Measurements from ENCODE around the gene CHRNA4. TPM values are rescaled to one million over a fixed set of nuclear protein-coding genes. Genes with fewer than 3 reads are reported as not detected.

Gene CHRNA4
- total and polyA plus RNA-seq, 2 of the 13 experiments (the other 11 are each of a cell fraction or from before 2014, with no cell fraction given) = not detected

DNA sequence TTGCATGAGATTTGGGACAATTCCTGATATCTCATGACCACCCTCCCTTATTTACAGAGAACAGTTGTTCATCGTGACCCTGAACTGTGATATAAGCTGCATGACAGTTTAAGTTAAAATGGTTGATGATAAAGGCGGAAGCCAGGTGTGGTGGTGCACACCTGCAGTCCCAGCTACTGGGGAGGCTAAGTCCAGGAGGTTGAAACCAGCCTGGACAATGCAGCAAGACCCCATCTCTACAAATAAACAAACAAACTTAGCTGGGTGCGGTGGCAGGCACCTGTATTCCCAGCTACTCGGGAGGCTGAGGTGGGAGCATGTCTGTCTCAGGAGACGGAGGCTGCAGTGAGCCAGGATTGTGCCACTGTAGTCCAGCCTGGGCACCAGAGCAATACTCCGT, 44.1 kb downstream of the CHRNA4 start:
- Histone ChIP-seq H3K4me2 (ENCODE audit: low read depth, low read length) (no peak overlapping the region), H3K27ac (ENCODE audit: extremely low read length, insufficient read depth, low read length) (no peak overlapping the region), H3K79me2 (ENCODE audit: insufficient read depth, low read length) (no peaks in the 10 kb centered on the region), H2AFZ (ENCODE audit: low read length) (no peak overlapping the region), H3K4me3 (replicated peaks in 1 of 3; ENCODE audit: insufficient read depth in 1 of 3, low read depth in 2 of 3, low read length in 3 of 3) (no peak overlapping the region), H3K9me3 (ENCODE audit: low read length) (no peaks in the 10 kb centered on the region), H3K4me1 (ENCODE audit: insufficient read depth, low read length) (no peaks in the 10 kb centered on the region), H3K9ac (ENCODE audit: insufficient read depth, low read depth, low read length) (no peak overlapping the region), H3K36me3 (replicated peaks in 1 of 2; ENCODE audit: control insufficient read depth in 1 of 2, insufficient read depth in 2 of 2, low read length in 2 of 2) (no peaks in the 10 kb centered on the region), H4K20me1 (ENCODE audit: insufficient read depth, low read length) (peaks cover 5% of the 10 kb centered on the region; the same call in 1 of the 2 replicates), H3K27me3 (ENCODE audit: control insufficient read depth in 1 of 2, insufficient read depth in 2 of 2, low read length in 2 of 2) (peaks cover 11 to 55% of the 10 kb centered on the region in 2 experiments; a peak in 4 of 5 replicates)
- ATAC-seq (no peak), FAIRE-seq (no peak), DNase-seq (ENCODE audit: low spot score) (no peak)
- in situ Hi-C loops (cut with HindIII; ENCODE audit: extremely low pct_ligation_motif_present, low pct_unique_long_range_greater_than_20kb) (no loop called here), intact Hi-C loops (cut with micrococcal nuclease; ENCODE audit: unreplicated experiment) (no loop called here)
- 54% methylated on average over 6 of the region's 6 CpGs for WGBS (ENCODE audit: low lambda C conversion rate)
- CTCF ChIA-PET (ENCODE audit: low intra/inter-chr PET ratio, low total read pairs) = no interaction called here
- POLR2A ChIA-PET = no interaction called here
- BruUV-seq (replicated peaks) = no TSS peak
- no peak for TF ChIP-seq ZBTB8A (CRISPR knock-in tag; IDR thresholded peaks at IDR 0.05; ENCODE audit: borderline replicate concordance, low read depth)
- TF ChIP-seq ZNF235 (CRISPR knock-in tag; IDR thresholded peaks at IDR 0.05; ENCODE audit: borderline replicate concordance) = no peak
- TF ChIP-seq, protein P1, sequence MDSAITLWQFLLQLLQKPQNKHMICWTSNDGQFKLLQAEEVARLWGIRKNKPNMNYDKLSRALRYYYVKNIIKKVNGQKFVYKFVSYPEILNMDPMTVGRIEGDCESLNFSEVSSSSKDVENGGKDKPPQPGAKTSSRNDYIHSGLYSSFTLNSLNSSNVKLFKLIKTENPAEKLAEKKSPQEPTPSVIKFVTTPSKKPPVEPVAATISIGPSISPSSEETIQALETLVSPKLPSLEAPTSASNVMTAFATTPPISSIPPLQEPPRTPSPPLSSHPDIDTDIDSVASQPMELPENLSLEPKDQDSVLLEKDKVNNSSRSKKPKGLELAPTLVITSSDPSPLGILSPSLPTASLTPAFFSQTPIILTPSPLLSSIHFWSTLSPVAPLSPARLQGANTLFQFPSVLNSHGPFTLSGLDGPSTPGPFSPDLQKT (CRISPR knock-in tag; IDR thresholded peaks at IDR 0.05; ENCODE audit: borderline replicate concordance) = no peak
- TF ChIP-seq ZNF121 (CRISPR knock-in tag; IDR thresholded peaks at IDR 0.05) = peak; percentile 79

DNA sequence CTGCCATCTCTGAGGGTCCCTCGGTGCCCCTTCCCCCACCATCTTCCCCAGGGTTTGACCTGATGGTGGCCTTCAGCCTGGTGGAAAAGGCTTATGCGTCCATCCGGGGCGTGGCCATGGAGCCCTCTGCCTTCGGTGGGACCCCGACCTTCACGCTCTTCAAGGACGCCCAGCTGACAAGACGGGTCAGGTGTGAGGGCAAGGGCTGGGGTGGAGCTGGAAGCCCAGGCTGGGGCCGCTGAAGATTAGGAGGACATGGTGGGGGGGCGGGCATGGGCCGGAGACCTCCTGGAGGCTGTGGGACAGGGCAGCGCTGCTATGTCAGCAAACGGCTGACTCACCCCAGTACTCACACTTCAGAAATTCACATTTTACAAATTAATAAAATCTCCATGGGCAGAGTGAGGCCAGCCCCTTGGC, 44.6 kb downstream of the CHRNA4 start:
- Histone ChIP-seq H4K20me1 (ENCODE audit: insufficient read depth, low read length) (peaks cover 5% of the 10 kb centered on the region; the same call in 1 of the 2 replicates), H2AFZ (ENCODE audit: low read length) (no peak overlapping the region), H3K4me2 (ENCODE audit: low read depth, low read length) (no peak overlapping the region), H3K4me1 (ENCODE audit: insufficient read depth, low read length) (no peaks in the 10 kb centered on the region), H3K79me2 (ENCODE audit: insufficient read depth, low read length) (no peaks in the 10 kb centered on the region), H3K9ac (ENCODE audit: insufficient read depth, low read depth, low read length) (no peak overlapping the region), H3K27ac (ENCODE audit: extremely low read length, insufficient read depth, low read length) (no peak overlapping the region), H3K4me3 (replicated peaks in 1 of 3; ENCODE audit: insufficient read depth in 1 of 3, low read depth in 2 of 3, low read length in 3 of 3) (no peak overlapping the region), H3K27me3 (ENCODE audit: control insufficient read depth in 1 of 2, insufficient read depth in 2 of 2, low read length in 2 of 2) (peaks cover 11 to 55% of the 10 kb centered on the region in 2 experiments; a peak in 4 of 5 replicates), H3K36me3 (replicated peaks in 1 of 2; ENCODE audit: control insufficient read depth in 1 of 2, insufficient read depth in 2 of 2, low read length in 2 of 2) (no peaks in the 10 kb centered on the region), H3K9me3 (ENCODE audit: low read length) (no peaks in the 10 kb centered on the region)
- BruUV-seq (replicated peaks) = no TSS peak
- WGBS (ENCODE audit: low lambda C conversion rate) = 37% methylated on average over 14 of the region's 14 CpGs
- in situ Hi-C loops (cut with HindIII; ENCODE audit: extremely low pct_ligation_motif_present, low pct_unique_long_range_greater_than_20kb) = no loop called here
- POLR2A ChIA-PET = no interaction called here
- intact Hi-C loops (cut with micrococcal nuclease; ENCODE audit: unreplicated experiment) = no loop called here
- ATAC-seq (no peak), FAIRE-seq (no peak), DNase-seq (ENCODE audit: low spot score) (no peak)
- CTCF ChIA-PET (ENCODE audit: low intra/inter-chr PET ratio, low total read pairs) = no interaction called here
- TF ChIP-seq, protein P2, sequence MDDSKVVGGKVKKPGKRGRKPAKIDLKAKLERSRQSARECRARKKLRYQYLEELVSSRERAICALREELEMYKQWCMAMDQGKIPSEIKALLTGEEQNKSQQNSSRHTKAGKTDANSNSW (CRISPR knock-in tag; IDR thresholded peaks at IDR 0.05; ENCODE audit: borderline replicate concordance) = no peak
- TF ChIP-seq PRPF4 (IDR thresholded peaks at IDR 0.05; ENCODE audit: low read depth, low read length, poor library complexity, severe bottlenecking) = no peak
- TF ChIP-seq CAMTA2 (CRISPR knock-in tag; IDR thresholded peaks at IDR 0.05; ENCODE audit: borderline replicate concordance) = no peak
- TF ChIP-seq, protein P3, sequence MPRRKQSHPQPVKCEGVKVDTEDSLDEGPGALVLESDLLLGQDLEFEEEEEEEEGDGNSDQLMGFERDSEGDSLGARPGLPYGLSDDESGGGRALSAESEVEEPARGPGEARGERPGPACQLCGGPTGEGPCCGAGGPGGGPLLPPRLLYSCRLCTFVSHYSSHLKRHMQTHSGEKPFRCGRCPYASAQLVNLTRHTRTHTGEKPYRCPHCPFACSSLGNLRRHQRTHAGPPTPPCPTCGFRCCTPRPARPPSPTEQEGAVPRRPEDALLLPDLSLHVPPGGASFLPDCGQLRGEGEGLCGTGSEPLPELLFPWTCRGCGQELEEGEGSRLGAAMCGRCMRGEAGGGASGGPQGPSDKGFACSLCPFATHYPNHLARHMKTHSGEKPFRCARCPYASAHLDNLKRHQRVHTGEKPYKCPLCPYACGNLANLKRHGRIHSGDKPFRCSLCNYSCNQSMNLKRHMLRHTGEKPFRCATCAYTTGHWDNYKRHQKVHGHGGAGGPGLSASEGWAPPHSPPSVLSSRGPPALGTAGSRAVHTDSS (CRISPR knock-in tag; conservative IDR thresholded peaks at IDR 0.05) = no peak
